ENCODE results near the gene TMPRSS2. TPM values are rescaled to one million over a fixed set of nuclear protein-coding genes. Genes with fewer than 3 reads are reported as not detected.

The TMPRSS2 gene
- total RNA-seq, 1 experiment from 2014 or later, result not detected

- H3K27me3 ChIP-seq, result no peaks in the 10 kb centered on the region
- H3K36me3 ChIP-seq, result no peaks in the 10 kb centered on the region
These were observed 13.6 kb upstream of the TMPRSS2 start for GRCh38 chr21:41521489-41522027.

DNA sequence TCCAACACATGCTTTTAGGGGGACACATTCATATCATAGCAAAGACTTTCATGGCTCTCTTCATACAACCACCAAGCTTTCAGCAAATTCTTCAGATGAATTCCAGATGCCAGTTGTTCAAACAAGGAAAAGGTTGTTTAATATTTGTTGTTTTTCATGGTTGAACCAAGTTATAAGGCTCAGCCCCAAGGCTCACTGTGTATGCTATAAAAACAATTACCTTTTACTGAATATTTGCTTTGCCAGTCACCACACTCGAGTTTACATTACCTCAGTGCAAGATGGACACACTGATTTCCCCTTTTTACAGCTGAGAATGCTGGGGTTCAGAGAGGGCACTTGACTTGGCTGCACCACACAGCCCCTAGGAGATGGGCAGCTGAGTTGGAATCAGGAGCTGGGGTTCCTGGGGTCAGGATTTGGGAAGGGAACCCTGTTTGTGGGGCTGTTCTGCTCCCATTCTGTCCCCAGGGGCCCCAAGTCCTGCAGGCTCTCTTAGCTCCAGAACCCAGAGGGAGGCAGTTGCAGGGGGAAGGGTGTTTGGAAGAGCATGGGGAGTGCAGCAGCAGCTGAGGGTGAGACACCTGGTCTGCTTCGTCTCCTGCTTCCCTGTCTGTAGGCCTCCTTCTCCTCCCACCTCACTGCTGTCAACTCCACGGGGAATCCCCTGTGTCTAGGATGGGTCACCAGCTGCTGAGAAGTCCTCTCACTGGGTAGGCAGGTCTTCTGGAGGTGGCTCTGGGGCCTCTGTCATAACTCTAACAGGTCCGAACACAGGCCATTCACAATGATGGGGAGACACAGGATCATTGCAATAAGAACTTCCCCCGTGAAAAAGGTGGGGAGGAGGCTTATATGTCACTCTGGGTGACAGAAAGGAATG is 12.8 kb upstream of the TMPRSS2 start:
- H3K27ac ChIP-seq, result no peak overlapping the region
- H3K4me1 ChIP-seq, result no peaks in the 10 kb centered on the region
- no peaks in the 10 kb centered on the region for H3K36me3 ChIP-seq
- no peaks in the 10 kb centered on the region for H3K9me3 ChIP-seq (replicated peaks)
- DNase-seq, result no peak
- H3K27me3 ChIP-seq, result no peaks in the 10 kb centered on the region
- H3K4me3 ChIP-seq, result no peak overlapping the region

More at GRCh38 chr21:41521489-41522027, 13.6 kb upstream of the TMPRSS2 start:
- Histone ChIP-seq H3K27ac (no peak overlapping the region), H3K9me3 (replicated peaks) (no peaks in the 10 kb centered on the region), H3K4me1 (0 out of 2 replicates have a peak, but pooled peaks cover 3% of the 10 kb centered on the region), H3K4me3 (no peak overlapping the region)
- no peak for DNase-seq

DNA sequence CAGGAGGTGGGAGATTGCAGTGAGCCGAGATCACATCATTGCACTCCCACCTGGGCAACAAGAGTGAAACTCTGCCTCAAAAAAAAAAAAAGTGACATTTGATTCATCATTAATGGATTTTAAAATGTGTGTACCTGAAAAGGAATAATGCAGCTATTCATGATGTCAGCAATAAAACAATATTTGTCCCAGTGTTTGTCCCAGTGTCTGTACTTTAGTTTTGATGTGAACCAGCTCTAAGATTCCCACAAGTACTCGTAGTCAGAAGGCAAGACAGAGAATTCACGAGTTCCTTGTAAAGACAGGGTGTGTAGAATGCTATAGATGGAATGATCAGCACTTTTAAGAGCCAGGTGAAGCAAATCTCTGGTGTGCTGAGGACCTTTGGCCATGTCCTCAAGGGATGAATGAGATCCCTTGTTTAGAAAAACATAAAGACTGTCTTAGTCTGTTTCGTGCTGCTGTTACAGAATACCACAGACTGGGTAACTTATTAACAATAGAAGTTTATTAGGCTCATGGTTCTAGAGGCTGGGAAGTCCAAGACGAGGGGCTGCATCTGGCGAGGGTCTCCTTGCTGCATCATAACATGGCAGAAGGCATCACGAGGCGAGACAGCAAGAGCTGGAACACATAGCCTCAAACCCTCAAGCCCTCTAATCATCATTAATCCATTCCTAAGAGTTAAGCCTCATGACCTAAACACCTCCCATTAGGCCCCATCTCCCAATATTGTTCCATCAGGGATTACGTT is 12.0 kb upstream of the TMPRSS2 start:
- Histone ChIP-seq H3K4me1 (no peaks in the 10 kb centered on the region), H3K4me3 (no peak overlapping the region), H3K9me3 (replicated peaks) (no peaks in the 10 kb centered on the region), H3K27me3 (no peaks in the 10 kb centered on the region), H3K27ac (no peak overlapping the region), H3K36me3 (no peaks in the 10 kb centered on the region)
- no peak for DNase-seq

DNA sequence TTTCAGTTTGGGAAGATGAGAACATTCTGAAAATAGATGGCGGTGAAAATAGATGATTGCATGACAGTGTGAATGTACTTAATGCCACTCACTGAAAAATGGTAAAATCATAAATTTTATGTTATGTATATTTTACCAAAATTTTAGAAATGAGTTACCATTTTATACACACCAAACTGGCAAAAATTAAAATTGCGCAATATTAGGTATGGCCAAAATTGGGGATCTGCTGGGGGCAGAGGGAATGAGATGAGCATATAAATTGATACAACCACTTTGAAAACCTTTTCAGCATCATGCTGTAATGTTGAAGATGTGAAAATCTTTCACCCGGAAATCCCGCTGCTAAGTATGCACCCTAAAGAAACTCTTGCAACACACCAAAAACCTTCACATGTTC is 10.8 kb upstream of the TMPRSS2 start:
- H3K27me3 ChIP-seq, result no peaks in the 10 kb centered on the region

DNA sequence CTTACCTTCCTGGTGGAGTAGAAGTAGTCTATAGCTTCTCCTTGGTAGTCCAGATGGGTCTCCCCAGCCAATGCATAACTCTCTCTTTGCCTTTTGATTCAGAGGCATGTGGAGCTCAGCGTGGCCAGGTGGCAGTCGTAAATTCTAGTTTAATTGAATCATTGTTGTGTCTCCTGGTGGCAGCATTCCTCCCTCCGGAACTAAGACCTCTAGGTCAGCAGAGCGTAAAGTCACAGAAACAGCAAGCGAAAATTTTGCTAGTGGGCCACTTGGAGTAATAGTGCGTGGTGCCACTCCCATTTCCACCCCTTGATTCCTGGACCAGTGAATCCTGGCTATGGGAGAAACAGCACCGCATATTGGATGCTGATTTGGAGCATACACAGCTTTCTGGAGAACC is 3.9 kb upstream of the TMPRSS2 start:
- H3K4me1 ChIP-seq, result no peaks in the 10 kb centered on the region
- H3K27ac ChIP-seq, result no peak overlapping the region
- no peak for DNase-seq
- H3K27me3 ChIP-seq, result no peaks in the 10 kb centered on the region
- H3K9me3 ChIP-seq (replicated peaks), result no peaks in the 10 kb centered on the region
- H3K4me3 ChIP-seq, result no peak overlapping the region
- no peaks in the 10 kb centered on the region for H3K36me3 ChIP-seq

More for the DNA sequence above, 10.8 kb upstream of the TMPRSS2 start:
- Histone ChIP-seq H3K36me3 (no peaks in the 10 kb centered on the region), H3K9me3 (replicated peaks) (no peaks in the 10 kb centered on the region), H3K4me3 (no peak overlapping the region), H3K4me1 (no peaks in the 10 kb centered on the region), H3K27ac (no peak overlapping the region)
- DNase-seq, result no peak

- H3K27me3 ChIP-seq, result no peaks in the 10 kb centered on the region
These were observed 2.5 kb upstream of the TMPRSS2 start for GRCh38 chr21:41510500-41510899.

GRCh38 chr21:41509733-41510132 is 1.8 kb upstream of the TMPRSS2 start:
- Histone ChIP-seq H3K27ac (no peak overlapping the region), H3K27me3 (no peaks in the 10 kb centered on the region), H3K4me3 (no peak overlapping the region), H3K4me1 (no peaks in the 10 kb centered on the region), H3K36me3 (no peaks in the 10 kb centered on the region), H3K9me3 (replicated peaks) (no peaks in the 10 kb centered on the region)
- no peak for DNase-seq

More at GRCh38 chr21:41510500-41510899, 2.5 kb upstream of the TMPRSS2 start:
- H3K27ac ChIP-seq, result no peak overlapping the region
- no peak for DNase-seq
- no peak overlapping the region for H3K4me3 ChIP-seq
- H3K36me3 ChIP-seq, result no peaks in the 10 kb centered on the region
- no peaks in the 10 kb centered on the region for H3K9me3 ChIP-seq (replicated peaks)
- H3K4me1 ChIP-seq, result no peaks in the 10 kb centered on the region

DNA sequence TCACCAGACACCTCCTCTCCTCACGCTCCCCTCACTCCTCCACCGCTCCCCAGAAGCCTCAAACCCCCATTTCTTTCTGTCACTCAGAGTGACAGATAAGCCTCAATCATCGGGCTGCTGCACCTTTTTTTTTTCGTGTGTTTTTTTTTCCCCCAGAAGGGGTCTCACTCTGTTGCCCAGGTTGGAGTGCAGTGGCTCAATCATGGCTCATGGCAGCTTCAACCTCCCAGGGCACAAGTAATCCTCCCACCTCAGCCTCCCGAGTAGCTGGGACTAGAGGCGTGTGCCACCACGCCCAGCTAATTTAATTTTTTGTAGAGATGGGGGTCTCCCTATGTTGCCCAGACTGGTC is 1.2 kb upstream of the TMPRSS2 start:
- H3K4me1 ChIP-seq, result no peaks in the 10 kb centered on the region
- no peak overlapping the region for H3K4me3 ChIP-seq
- DNase-seq, result no peak
- H3K27ac ChIP-seq, result no peak overlapping the region
- H3K27me3 ChIP-seq, result no peaks in the 10 kb centered on the region
- H3K9me3 ChIP-seq (replicated peaks), result no peaks in the 10 kb centered on the region
- no peaks in the 10 kb centered on the region for H3K36me3 ChIP-seq

DNA sequence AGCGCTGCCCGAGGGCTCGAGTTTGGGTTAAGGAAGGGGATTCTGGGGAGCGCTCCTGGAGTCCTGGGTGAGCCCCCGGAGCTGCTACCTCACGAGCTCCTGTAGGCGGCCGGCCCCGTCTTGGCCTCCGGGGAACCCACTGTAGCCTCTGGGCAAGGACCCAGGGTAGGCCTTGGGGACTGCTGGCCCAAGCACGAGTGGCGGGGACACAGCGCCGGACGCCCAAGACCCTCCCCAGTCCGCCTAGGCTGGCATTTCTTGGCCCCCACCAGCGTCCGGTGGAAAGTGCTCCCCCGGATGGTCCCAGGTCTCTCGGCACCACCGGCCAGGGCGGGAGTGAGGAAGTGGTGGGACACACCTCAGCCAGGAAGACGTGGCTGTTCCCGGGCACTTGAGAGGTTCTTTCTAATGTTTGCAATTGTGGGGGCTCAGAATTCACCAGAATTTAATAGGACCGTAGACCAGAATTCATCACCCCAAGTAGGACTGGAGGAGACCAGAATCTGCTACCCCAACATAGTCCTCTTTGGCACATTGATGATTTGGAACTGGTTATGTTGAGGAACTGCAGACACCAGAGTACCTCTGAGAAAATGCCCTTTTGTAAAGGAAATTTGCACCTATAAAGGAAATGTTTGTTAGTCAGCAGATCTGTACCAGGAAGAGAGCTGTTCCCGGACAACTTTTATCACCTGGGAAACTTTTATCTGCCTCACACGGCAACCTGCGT is 622 bp upstream of the TMPRSS2 start:
- no peak for DNase-seq
- Histone ChIP-seq H3K27ac (no peak overlapping the region), H3K4me3 (no peak overlapping the region), H3K27me3 (no peaks in the 10 kb centered on the region), H3K36me3 (no peaks in the 10 kb centered on the region), H3K9me3 (replicated peaks) (no peaks in the 10 kb centered on the region), H3K4me1 (no peaks in the 10 kb centered on the region)

DNA sequence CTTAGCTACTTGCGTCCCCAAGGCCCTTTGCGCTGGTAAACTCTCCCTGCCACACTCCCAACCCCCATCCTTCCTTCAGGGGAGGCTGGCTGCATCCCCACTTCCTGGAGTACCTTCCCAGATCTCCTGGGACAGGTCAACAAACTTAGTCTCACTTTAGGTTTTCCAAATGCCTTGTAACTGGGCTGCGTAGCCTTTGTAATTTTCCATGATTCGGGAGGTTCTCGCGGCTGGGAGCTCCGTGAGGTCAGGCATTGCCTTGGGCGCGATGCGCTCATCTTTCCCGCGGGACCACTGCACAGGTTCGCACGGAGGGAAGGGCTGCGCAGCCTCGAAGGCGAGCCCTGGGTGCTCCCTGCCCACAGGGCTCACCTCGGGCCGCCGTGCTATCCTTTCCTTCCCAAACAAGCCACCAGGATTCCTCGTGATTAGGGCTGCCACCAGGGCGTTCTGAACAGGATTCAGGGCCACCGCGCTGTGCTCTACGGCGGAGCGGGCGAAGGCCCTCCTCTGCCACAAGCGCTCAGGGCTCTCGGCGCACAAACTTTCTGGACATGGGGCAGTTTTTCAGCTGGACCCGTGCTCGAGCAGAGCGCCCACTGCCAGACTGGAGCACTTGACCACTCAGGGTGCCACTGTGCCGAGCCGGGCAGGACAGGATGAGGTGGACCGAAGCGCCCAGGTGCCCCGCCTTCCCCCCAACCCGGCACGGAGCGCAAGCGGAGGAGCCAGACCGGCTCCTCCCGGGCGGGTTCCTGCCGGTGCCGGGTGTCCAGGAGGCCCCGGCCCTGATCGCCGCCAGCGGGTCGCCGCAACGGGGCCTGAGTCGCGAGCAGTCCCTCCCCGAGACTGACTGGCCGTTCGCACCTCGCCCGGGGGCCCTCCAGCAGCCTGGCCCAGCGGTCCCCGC is 1.1 kb downstream of the TMPRSS2 start:
- no peaks in the 10 kb centered on the region for H3K9me3 ChIP-seq (replicated peaks)
- H3K27ac ChIP-seq, result no peak overlapping the region
- H3K27me3 ChIP-seq, result no peaks in the 10 kb centered on the region
- no peak for DNase-seq
- H3K4me3 ChIP-seq, result no peak overlapping the region
- no peaks in the 10 kb centered on the region for H3K4me1 ChIP-seq
- H3K36me3 ChIP-seq, result no peaks in the 10 kb centered on the region

GRCh38 chr21:41506005-41506594 is 1.9 kb downstream of the TMPRSS2 start:
- Histone ChIP-seq H3K4me3 (no peak overlapping the region), H3K27ac (no peak overlapping the region), H3K4me1 (no peaks in the 10 kb centered on the region), H3K36me3 (no peaks in the 10 kb centered on the region), H3K27me3 (no peaks in the 10 kb centered on the region), H3K9me3 (replicated peaks) (no peaks in the 10 kb centered on the region)
- DNase-seq, result no peak

- no peaks in the 10 kb centered on the region for H3K36me3 ChIP-seq
- no peak overlapping the region for H3K27ac ChIP-seq
- no peaks in the 10 kb centered on the region for H3K9me3 ChIP-seq (replicated peaks)
- H3K4me3 ChIP-seq, result no peak overlapping the region
- no peaks in the 10 kb centered on the region for H3K4me1 ChIP-seq
- DNase-seq, result no peak
- H3K27me3 ChIP-seq, result no peaks in the 10 kb centered on the region
These were observed 3.9 kb downstream of the TMPRSS2 start for GRCh38 chr21:41504030-41504429.

DNA sequence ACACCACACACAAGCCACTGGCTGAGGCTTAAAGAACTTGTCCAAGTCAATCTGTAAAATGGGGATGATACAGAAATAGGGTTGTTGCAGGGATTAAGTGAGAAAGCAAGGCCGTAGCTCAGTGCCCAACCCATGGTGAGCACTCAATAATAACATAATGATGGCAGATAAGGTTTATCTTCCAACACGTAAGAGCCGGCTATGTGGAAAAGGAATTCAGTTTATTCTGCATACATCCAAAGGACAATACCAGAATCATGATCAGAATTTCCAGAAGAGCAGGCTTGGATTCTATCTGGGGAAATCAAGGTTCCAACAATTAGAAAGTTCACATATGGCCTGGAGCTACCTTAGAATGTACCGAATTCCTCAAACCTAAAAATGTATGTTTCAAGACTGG is 4.6 kb downstream of the TMPRSS2 start:
- no peaks in the 10 kb centered on the region for H3K27me3 ChIP-seq
- no peak overlapping the region for H3K27ac ChIP-seq

GRCh38 chr21:41501919-41502318 is 6.0 kb downstream of the TMPRSS2 start:
- no peak overlapping the region for H3K4me3 ChIP-seq
- H3K27ac ChIP-seq, result no peak overlapping the region
- H3K4me1 ChIP-seq, result no peaks in the 10 kb centered on the region
- no peaks in the 10 kb centered on the region for H3K36me3 ChIP-seq
- no peak for DNase-seq
- H3K27me3 ChIP-seq, result no peaks in the 10 kb centered on the region
- no peaks in the 10 kb centered on the region for H3K9me3 ChIP-seq (replicated peaks)

More for the DNA sequence above, 4.6 kb downstream of the TMPRSS2 start:
- DNase-seq, result no peak
- H3K9me3 ChIP-seq (replicated peaks), result no peaks in the 10 kb centered on the region
- H3K4me1 ChIP-seq, result no peaks in the 10 kb centered on the region
- H3K4me3 ChIP-seq, result no peak overlapping the region
- H3K36me3 ChIP-seq, result no peaks in the 10 kb centered on the region

Measured in SJCRH30 (cell line).